ENCODE measurements around the gene CEP112. TPM values are rescaled to one million over a fixed set of nuclear protein-coding genes. Genes with fewer than 3 reads are reported as not detected.

CEP112 gene
- total and polyA plus RNA-seq, 9 of the 15 experiments (the other 6 are each of a cell fraction or from before 2014, with no cell fraction given): 0.84 TPM; not detected in 8

DNA sequence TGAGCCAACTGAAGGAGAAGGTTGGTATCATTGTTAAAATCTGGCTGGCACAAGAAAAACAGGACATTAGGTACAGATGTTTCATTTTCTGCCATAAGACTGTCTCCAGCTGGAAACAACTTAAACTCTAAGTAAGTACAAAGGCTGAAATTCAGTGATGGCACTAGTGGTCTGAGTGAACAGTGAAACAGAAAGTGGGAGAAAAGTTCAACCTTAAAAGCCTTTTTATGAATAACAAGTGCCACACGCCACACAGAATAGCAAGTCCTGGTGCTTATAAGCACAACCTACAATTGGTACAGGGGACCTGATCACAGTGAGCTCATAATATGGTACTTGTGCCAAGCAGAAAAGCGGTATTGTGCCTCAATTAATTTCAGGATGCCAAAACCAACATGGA lies 56.7 kb downstream of the CEP112 start (continued):
- no peak for TF ChIP-seq ZBED1 (IDR thresholded peaks at IDR 0.05)
- no peak for TF ChIP-seq ELF2 (CRISPR knock-in tag; IDR thresholded peaks at IDR 0.05)
- TF ChIP-seq IRF2 (CRISPR knock-in tag; IDR thresholded peaks at IDR 0.05): no peak
- no peak for TF ChIP-seq NFATC3 (IDR thresholded peaks at IDR 0.05)
- TF ChIP-seq POLR2H (tag; IDR thresholded peaks at IDR 0.05; ENCODE audit: low read depth): no peak
- TF ChIP-seq, protein P1, sequence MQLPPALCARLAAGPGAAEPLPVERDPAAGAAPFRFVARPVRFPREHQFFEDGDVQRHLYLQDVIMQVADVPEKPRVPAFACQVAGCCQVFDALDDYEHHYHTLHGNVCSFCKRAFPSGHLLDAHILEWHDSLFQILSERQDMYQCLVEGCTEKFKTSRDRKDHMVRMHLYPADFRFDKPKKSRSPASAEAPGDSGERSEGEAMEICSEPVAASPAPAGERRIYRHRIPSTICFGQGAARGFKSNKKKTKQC (CRISPR knock-in tag; IDR thresholded peaks at IDR 0.05): no peak

DNA sequence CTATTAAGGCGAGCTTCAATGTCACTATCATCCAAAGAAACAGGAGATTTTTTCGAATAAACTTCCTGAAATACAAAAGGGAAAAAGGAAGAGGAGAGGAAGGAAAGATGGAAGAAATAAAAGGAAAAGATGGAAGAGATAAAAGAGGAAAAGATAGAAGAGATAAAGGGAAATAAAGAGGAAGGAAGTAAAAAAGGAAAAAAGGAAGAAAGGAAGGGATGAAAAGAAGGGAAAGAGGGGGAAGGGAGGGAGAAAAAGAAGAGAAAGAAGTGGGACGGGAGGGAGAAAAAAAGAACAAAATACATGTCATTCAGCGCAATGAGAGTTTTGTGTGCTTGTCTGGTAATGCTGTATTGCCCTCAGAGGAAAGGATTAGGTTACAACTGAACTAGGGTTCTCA lies 62.2 kb downstream of the CEP112 start:
- H3K9me1 ChIP-seq (ENCODE audit: control insufficient read depth, insufficient read depth, low read length): no peaks in the 10 kb centered on the region
- DNase-seq (ENCODE audit: extremely low read depth in 1 of 4, low spot score in 3 of 4) (no peak), ATAC-seq (no peak), FAIRE-seq (no peak)
- no TSS peak for BruUV-seq (replicated peaks)
- H3K79me2 ChIP-seq (ENCODE audit: control insufficient read depth, insufficient read depth, low read length): no peaks in the 10 kb centered on the region
- no peaks in the 10 kb centered on the region for H3K4me1 ChIP-seq (replicated peaks in 1 of 2; ENCODE audit: control insufficient read depth in 2 of 2, insufficient read depth in 2 of 2, low read length in 2 of 2)
- no peak overlapping the region for H3K9ac ChIP-seq (ENCODE audit: insufficient read depth in 1 of 2, low read depth in 2 of 2, low read length in 2 of 2)
- TF ChIP-seq SAP30 (IDR thresholded peaks at IDR 0.05; ENCODE audit: borderline replicate concordance, insufficient read depth, low read depth, low read length, poor library complexity, severe bottlenecking): no peak
- TF ChIP-seq, protein P2, sequence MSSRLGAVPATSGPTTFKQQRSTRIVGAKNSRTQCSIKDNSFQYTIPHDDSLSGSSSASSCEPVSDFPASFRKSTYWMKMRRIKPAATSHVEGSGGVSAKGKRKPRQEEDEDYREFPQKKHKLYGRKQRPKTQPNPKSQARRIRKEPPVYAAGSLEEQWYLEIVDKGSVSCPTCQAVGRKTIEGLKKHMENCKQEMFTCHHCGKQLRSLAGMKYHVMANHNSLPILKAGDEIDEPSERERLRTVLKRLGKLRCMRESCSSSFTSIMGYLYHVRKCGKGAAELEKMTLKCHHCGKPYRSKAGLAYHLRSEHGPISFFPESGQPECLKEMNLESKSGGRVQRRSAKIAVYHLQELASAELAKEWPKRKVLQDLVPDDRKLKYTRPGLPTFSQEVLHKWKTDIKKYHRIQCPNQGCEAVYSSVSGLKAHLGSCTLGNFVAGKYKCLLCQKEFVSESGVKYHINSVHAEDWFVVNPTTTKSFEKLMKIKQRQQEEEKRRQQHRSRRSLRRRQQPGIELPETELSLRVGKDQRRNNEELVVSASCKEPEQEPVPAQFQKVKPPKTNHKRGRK (tag; IDR thresholded peaks at IDR 0.05): peak; percentile 73; the same call in 1 of the 2 replicates
- in situ Hi-C loops (cut with MboI) (no loop called here), intact Hi-C loops (cut with micrococcal nuclease) (no loop called here)
- H3K36me3 ChIP-seq (ENCODE audit: control insufficient read depth, insufficient read depth, low read length): no peaks in the 10 kb centered on the region
- no peaks in the 10 kb centered on the region for H4K20me1 ChIP-seq (replicated peaks; ENCODE audit: control insufficient read depth, insufficient read depth, low read length)
- H3K9me3 ChIP-seq (replicated peaks; ENCODE audit: control insufficient read depth, insufficient read depth, low read depth, low read length): no peaks in the 10 kb centered on the region
- H2AFZ ChIP-seq (ENCODE audit: low read depth, low read length): no peak overlapping the region
- no peak overlapping the region for H3K4me3 ChIP-seq
- no peak overlapping the region for H3K4me2 ChIP-seq (ENCODE audit: insufficient read depth, low read length)
- ChIA-PET CTCF (ENCODE audit: low intra/inter-chr PET ratio) (no interaction called here), POLR2A (interaction anchor here (0.8 kb wide), 1 partner anchor 21 kb away, joined by 3 read pairs; no protein-coding TSS in a partner anchor)
- H3K27ac ChIP-seq (ENCODE audit: extremely low read depth, low read depth, low read length): no peak overlapping the region
- H3K27me3 ChIP-seq (ENCODE audit: control insufficient read depth in 2 of 2, insufficient read depth in 2 of 2, low read length in 2 of 2): peaks cover 0 to 2% of the 10 kb centered on the region in 2 experiments; a peak in 1 of 5 replicates
- 0% methylated on average over 3 of the region's 4 CpGs for WGBS (ENCODE audit: insufficient coverage, low coverage, missing lambda C conversion rate)
